DND-41 (cell line): ENCODE results near the gene SLC2A9.

Experiments
- CTCF ChIP-seq: IDR thresholded peaks from 2 replicates; pipeline ENCODE4 v1.5.1; 2012; ENCODE audit warnings: borderline replicate concordance, low read length, moderate library complexity, mild to moderate bottlenecking; ENCODE audit not compliant: poor library complexity, severe bottlenecking; ENCODE audit errors: extremely low read depth
- EZH2 ChIP-seq: IDR thresholded peaks from 3 replicates; pipeline ENCODE4 v1.6.1; 2012; ENCODE audit warnings: borderline replicate concordance, low read depth, mild to moderate bottlenecking, moderate library complexity, low read length, inconsistent platforms; ENCODE audit not compliant: severe bottlenecking

GRCh38 chr4:9949573-9949972, 71.7 kb downstream of the SLC2A9 start:
- TF ChIP-seq CTCF (no peak), EZH2 (no peak)
